B cell (primary cell): ENCODE data around the gene PLXNA3. TPM values are rescaled to one million over a fixed set of nuclear protein-coding genes. Genes with fewer than 3 reads are reported as not detected.

Experiments used
- ATAC-seq: fragments of 200-7000 bp; cut with Tn5 transposase; one replicate; pipeline ENCODE4 v1.10.0; 2021; ENCODE audit warnings: low read depth, mild to moderate bottlenecking, moderate number of reproducible peaks, moderate library complexity
- CTCF ChIA-PET: fragments of 350-600 bp; sonication (Branson Sonifier 250); formaldehyde crosslinking; loops from one replicate; lab custom pipeline; 2021; ENCODE audit warnings: antibody characterized with exemption, inconsistent platforms; lab: Charles Lee
- POLR2A ChIA-PET: fragments of 350-600 bp; sonication (Branson Sonifier 250); formaldehyde crosslinking; loops from one replicate; lab custom pipeline; 2021; ENCODE audit warnings: antibody characterized with exemption; lab: Charles Lee
- DNase-seq: peaks from one replicate; pipeline ENCODE4 v3.0.0; 2013
- H2AFZ ChIP-seq: 2 replicates; pipeline ENCODE4 v1.6.1; 2012; ENCODE audit warnings: mild to moderate bottlenecking, low read depth, low read length; ENCODE audit not compliant: insufficient read depth, poor library complexity, severe bottlenecking
- H3K27ac ChIP-seq, 2 donors: 1 replicate in 1 of 2; 2 replicates in 1 of 2; pipeline ENCODE4 v1.5.1; 2012 to 2013; ENCODE audit warnings: low read length in 2 of 2, mild to moderate bottlenecking in 2 of 2, moderate library complexity in 1 of 2
- H3K27me3 ChIP-seq, 4 experiments: fragments of 200-600 bp in 1 of 4; sonication (generic) in 1 of 4; replicated peaks in 1 of 4; 1 replicate in 2 of 4; 2 replicates in 2 of 4; pipeline versions ENCODE4 v1.6.1 to v1.7.0; 2013 to 2016; ENCODE audit warnings: low read length in 3 of 4, mild to moderate bottlenecking in 2 of 4, mixed read lengths in 1 of 4, moderate library complexity in 1 of 4; ENCODE audit not compliant: insufficient read depth in 4 of 4, control insufficient read depth in 3 of 4; ENCODE audit errors: control extremely low read depth in 1 of 4
- H3K36me3 ChIP-seq, 2 experiments: replicated peaks in 1 of 2; 1 replicate in 1 of 2; 2 replicates in 1 of 2; pipeline versions ENCODE4 v1.6.1 to v1.7.1; 2013; ENCODE audit warnings: low read length in 1 of 2; ENCODE audit not compliant: insufficient read depth in 2 of 2, control insufficient read depth in 1 of 2; ENCODE audit errors: control extremely low read depth in 1 of 2, extremely low read depth in 1 of 2
- H3K4me1 ChIP-seq, 2 donors: fragments of 200-600 bp in 1 of 2; sonication (generic) in 1 of 2; 1 replicate in 1 of 2; 2 replicates in 1 of 2; pipeline versions ENCODE4 v1.5.1 to v1.6.1; 2013 to 2017; ENCODE audit warnings: low read length in 2 of 2; ENCODE audit not compliant: control insufficient read depth in 2 of 2, insufficient read depth in 2 of 2
- H3K4me2 ChIP-seq: replicated peaks from 2 replicates; pipeline ENCODE3; 2012; ENCODE audit warnings: mild to moderate bottlenecking, low read depth, low read length; ENCODE audit not compliant: poor library complexity, severe bottlenecking
- H3K4me3 ChIP-seq, 5 experiments: fragments of 200-600 bp in 1 of 5; sonication (generic) in 1 of 5; 1 replicate in 3 of 5; 2 replicates in 2 of 5; pipeline versions ENCODE4 v1.5.1 to v1.7.0; 2011 to 2016; ENCODE audit warnings: low read length in 4 of 5, mild to moderate bottlenecking in 4 of 5, low read depth in 2 of 5, control low read depth in 1 of 5, moderate library complexity in 1 of 5; ENCODE audit not compliant: insufficient read depth in 1 of 5; ENCODE audit errors: control extremely low read depth in 1 of 5, extremely low read depth in 1 of 5
- H3K79me2 ChIP-seq: fragments of 200-600 bp; sonication (generic); one replicate; pipeline ENCODE4 v1.6.0; 2016; ENCODE audit warnings: low read length; ENCODE audit not compliant: control insufficient read depth, insufficient read depth
- H3K9ac ChIP-seq: fragments of 200-600 bp; sonication (generic); 2 replicates; pipeline ENCODE4 v1.6.1; 2017; ENCODE audit warnings: mild to moderate bottlenecking, low read length, moderate library complexity
- H3K9me3 ChIP-seq, 3 donors: one replicate each; pipeline versions ENCODE4 v1.6.1 to v1.7.1; 2013; ENCODE audit warnings: low read length in 2 of 3; ENCODE audit not compliant: control insufficient read depth in 2 of 3, insufficient read depth in 1 of 3; ENCODE audit errors: control extremely low read depth in 1 of 3
- H4K20me1 ChIP-seq: 2 replicates; pipeline ENCODE4 v1.6.0; 2012; ENCODE audit warnings: mild to moderate bottlenecking, low read length; ENCODE audit not compliant: insufficient read depth, control insufficient read depth, poor library complexity, severe bottlenecking
- H3K27ac Mint-ChIP-seq: one replicate; pipeline ENCODE4 v1.8.0; 2021; ENCODE audit warnings: mixed read lengths
- H3K27me3 Mint-ChIP-seq: one replicate; pipeline ENCODE4 v1.8.0; 2021; ENCODE audit warnings: mixed read lengths
- H3K4me1 Mint-ChIP-seq: one replicate; pipeline ENCODE4 v1.8.0; 2021; ENCODE audit warnings: mixed read lengths
- H3K4me3 Mint-ChIP-seq: one replicate; pipeline ENCODE4 v1.8.0; 2021; ENCODE audit warnings: mixed read lengths
- H3K9me3 Mint-ChIP-seq: one replicate; pipeline ENCODE4 v1.8.0; 2022; ENCODE audit warnings: mixed read lengths; ENCODE audit not compliant: insufficient read depth
- EZH2 ChIP-seq: IDR thresholded peaks from 2 replicates; pipeline ENCODE4 v1.6.1; 2012; ENCODE audit warnings: borderline replicate concordance, low read depth, mild to moderate bottlenecking, moderate library complexity, low read length; ENCODE audit not compliant: insufficient read depth, poor library complexity, severe bottlenecking
- WGBS: methylation state at CpG from one replicate; pipeline ENCODE4 v1.1.5; 2013; ENCODE audit warnings: missing lambda C conversion rate; ENCODE audit not compliant: insufficient coverage; 5-methylcytosine and 5-hydroxymethylcytosine counted together
- intact Hi-C: fragments of 100-400 bp; cut with micrococcal nuclease; formaldehyde crosslinking; loops from one replicate; pipeline ENCODE4 v1.10.0; 2022
- polyA plus RNA-seq: library from polyadenylated mRNA; depleted of rRNA; stranded (reverse); fragments of >200 nt; gene quantifications from 2 replicates; pipeline ENCODE4 v1.2.3, GENCODE V29; 2012
- total RNA-seq, 2 donors: library from RNA; stranded (reverse); fragments of 120-200 nt in 1 of 2; gene quantifications; 1 replicate in 1 of 2; 2 replicates in 1 of 2; pipeline versions ENCODE4 v1.2.3 to v1.2.4, GENCODE V29; 2013 to 2022
- TF ChIP-seq, protein P1 (sequence below): fragments of 200-600 bp; IDR thresholded peaks from one replicate; pipeline ENCODE4 v1.8.0; 2022; ENCODE audit warnings: antibody characterized with exemption, mild to moderate bottlenecking

The PLXNA3 gene
- total and polyA plus RNA-seq, 2 donors (not counting 1 experiment from before 2014, with no cell fraction given) = 68.6 to 114 TPM

DNA sequence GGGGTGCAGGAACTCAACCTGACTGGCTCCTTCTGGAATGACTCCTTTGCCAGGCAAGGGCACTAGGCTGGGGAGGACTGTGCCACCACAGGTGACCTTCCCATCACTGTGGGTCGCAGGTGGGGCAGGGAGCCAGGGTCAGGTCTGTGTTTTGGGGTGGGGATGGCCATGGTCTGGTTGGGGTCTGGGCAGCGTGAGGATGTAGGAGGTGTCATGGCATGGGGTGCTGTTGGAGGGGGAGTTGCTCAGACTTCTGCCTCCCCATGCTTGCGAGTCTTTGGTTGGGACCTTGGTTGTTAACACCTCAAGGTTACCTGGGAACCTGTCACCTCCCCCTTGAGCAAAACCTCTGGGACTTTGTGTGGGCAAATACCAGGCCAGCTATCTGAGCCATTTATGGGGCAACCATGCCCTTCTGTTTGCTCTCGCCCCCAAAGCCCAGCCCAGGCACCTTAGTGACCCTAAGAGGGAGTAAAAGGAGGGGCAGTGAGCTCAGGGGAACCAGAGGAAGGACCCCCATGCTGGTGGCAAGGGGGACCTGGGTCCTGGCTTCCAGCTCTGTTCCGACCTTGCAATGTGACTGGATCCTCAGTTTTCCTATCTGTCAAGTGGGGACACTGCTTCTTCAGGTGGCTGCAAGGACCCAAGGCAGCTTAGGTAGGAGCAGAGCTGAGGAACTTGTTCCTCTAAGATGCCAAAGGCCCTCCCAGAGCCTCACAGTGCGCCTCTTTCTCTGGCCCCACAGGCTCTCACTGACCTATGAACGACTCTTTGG lies 23.5 kb upstream of the PLXNA3 start:
- Histone ChIP-seq H3K4me2 (no peak overlapping the region), H3K9me3 (no peaks in the 10 kb centered on the region), H3K27me3 (no peaks in the 10 kb centered on the region), H3K4me3 (no peak overlapping the region), H3K79me2 (peaks cover 27% of the 10 kb centered on the region), H3K4me1 (peaks cover 10 to 21% of the 10 kb centered on the region in 2 donors), H3K36me3 (peaks cover 0 to 8% of the 10 kb centered on the region in 2 experiments), H3K9ac (no peak overlapping the region), H4K20me1 (peaks cover 6% of the 10 kb centered on the region), H2AFZ (no peak overlapping the region), H3K27ac (no peak overlapping the region)
- ATAC-seq (no peak), DNase-seq (no peak)
- no peaks in the 10 kb centered on the region for H3K9me3 Mint-ChIP-seq
- ChIA-PET CTCF (interaction anchor here (0.7 kb wide), 1 partner anchor 36 kb away, joined by 3 read pairs; no protein-coding TSS in a partner anchor), POLR2A (no interaction called here)
- WGBS = 100% methylated on average over 1 of the region's 7 CpGs
- H3K27ac Mint-ChIP-seq = no peak overlapping the region
- peaks cover 25% of the 10 kb centered on the region for H3K4me1 Mint-ChIP-seq
- no peak overlapping the region for H3K4me3 Mint-ChIP-seq
- H3K27me3 Mint-ChIP-seq = no peaks in the 10 kb centered on the region
- TF ChIP-seq EZH2 = no peak
- TF ChIP-seq, protein P1, sequence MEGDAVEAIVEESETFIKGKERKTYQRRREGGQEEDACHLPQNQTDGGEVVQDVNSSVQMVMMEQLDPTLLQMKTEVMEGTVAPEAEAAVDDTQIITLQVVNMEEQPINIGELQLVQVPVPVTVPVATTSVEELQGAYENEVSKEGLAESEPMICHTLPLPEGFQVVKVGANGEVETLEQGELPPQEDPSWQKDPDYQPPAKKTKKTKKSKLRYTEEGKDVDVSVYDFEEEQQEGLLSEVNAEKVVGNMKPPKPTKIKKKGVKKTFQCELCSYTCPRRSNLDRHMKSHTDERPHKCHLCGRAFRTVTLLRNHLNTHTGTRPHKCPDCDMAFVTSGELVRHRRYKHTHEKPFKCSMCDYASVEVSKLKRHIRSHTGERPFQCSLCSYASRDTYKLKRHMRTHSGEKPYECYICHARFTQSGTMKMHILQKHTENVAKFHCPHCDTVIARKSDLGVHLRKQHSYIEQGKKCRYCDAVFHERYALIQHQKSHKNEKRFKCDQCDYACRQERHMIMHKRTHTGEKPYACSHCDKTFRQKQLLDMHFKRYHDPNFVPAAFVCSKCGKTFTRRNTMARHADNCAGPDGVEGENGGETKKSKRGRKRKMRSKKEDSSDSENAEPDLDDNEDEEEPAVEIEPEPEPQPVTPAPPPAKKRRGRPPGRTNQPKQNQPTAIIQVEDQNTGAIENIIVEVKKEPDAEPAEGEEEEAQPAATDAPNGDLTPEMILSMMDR = no peak
- intact Hi-C loops = no loop called here

DNA sequence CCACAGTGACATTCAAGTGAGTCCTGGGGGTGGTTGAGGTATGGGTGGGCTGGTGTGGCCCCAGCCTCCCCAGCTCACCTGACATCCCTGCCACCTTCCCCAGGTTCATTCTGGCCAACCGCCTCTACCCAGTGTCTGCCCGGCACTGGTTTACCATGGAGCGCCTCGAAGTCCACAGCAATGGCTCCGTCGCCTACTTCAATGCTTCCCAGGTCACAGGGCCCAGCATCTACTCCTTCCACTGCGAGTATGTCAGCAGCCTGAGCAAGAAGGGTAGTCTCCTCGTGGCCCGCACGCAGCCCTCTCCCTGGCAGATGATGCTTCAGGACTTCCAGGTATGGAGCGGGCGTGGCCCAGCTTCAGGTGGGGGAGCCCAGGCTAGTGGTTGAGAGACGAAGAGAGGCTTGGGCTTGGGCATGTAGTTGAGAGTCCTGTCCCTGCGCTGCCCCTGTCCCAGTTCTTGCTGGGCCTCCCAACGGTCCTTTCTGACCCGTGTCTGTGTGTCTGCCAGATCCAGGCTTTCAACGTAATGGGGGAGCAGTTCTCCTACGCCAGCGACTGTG lies 22.8 kb upstream of the PLXNA3 start:
- no peak overlapping the region for H3K4me3 Mint-ChIP-seq
- H3K4me1 ChIP-seq = peaks cover 10 to 19% of the 10 kb centered on the region in 2 donors
- H3K27ac Mint-ChIP-seq = no peak overlapping the region
- no peak overlapping the region for H3K9ac ChIP-seq
- DNase-seq = no peak
- POLR2A ChIA-PET = interaction anchor here (1.6 kb wide), 1 partner anchor 37 kb away, joined by 3 read pairs; the partner anchor contains the start of gene RPL10
- CTCF ChIA-PET = no interaction called here
- H2AFZ ChIP-seq = no peak overlapping the region
- no peaks in the 10 kb centered on the region for H3K9me3 ChIP-seq
- peaks cover 22% of the 10 kb centered on the region for H3K4me1 Mint-ChIP-seq
- WGBS = 97% methylated on average over 10 of the region's 19 CpGs
- H4K20me1 ChIP-seq = peaks cover 6% of the 10 kb centered on the region
- H3K27me3 ChIP-seq = no peaks in the 10 kb centered on the region
- H3K36me3 ChIP-seq = peaks cover 0 to 11% of the 10 kb centered on the region in 2 experiments
- no peaks in the 10 kb centered on the region for H3K9me3 Mint-ChIP-seq
- peaks cover 27% of the 10 kb centered on the region for H3K79me2 ChIP-seq
- TF ChIP-seq, protein P1 = no peak
- TF ChIP-seq EZH2 = no peak
- no peaks in the 10 kb centered on the region for H3K27me3 Mint-ChIP-seq
- H3K4me3 ChIP-seq = no peak overlapping the region
- H3K4me2 ChIP-seq = no peak overlapping the region
- ATAC-seq = no peak
- H3K27ac ChIP-seq = no peak overlapping the region
- intact Hi-C loops = no loop called here
